Measurements from ENCODE around the gene GLCE. TPM values are rescaled to one million over a fixed set of nuclear protein-coding genes. Genes with fewer than 3 reads are reported as not detected.

GLCE gene
- total RNA-seq, 1 donor from 2014 or later: 23.8 TPM

- Histone ChIP-seq H3K27ac (peak overlapping the region; percentile 42), H3K36me3 (no peaks in the 10 kb centered on the region), H3K27me3 (no peaks in the 10 kb centered on the region), H3K4me3 (no peak overlapping the region), H3K4me1 (peaks cover 10% of the 10 kb centered on the region), H3K9me3 (no peaks in the 10 kb centered on the region)
- peak; percentile 87 for ATAC-seq
- intact Hi-C loops (cut with DNase I): no loop called here
- TF ChIP-seq CTCF (IDR thresholded peaks at IDR 0.05): no peak
- peak; percentile 81 for DNase-seq
These were observed 144.9 kb downstream of the GLCE start for GRCh38 chr15:69305204-69305931.

- H3K36me3 ChIP-seq: no peaks in the 10 kb centered on the region
- peaks cover 10% of the 10 kb centered on the region for H3K4me1 ChIP-seq
- DNase-seq (peak; percentile 32), ATAC-seq (no peak)
- intact Hi-C loops (cut with DNase I): no loop called here
- no peaks in the 10 kb centered on the region for H3K27me3 ChIP-seq
- no peaks in the 10 kb centered on the region for H3K9me3 ChIP-seq
- no peak overlapping the region for H3K4me3 ChIP-seq
- TF ChIP-seq CTCF (IDR thresholded peaks at IDR 0.05): no peak
- peak overlapping the region; percentile 42 for H3K27ac ChIP-seq
These were observed 145.6 kb downstream of the GLCE start for GRCh38 chr15:69305933-69306568.

- DNase-seq (peak; percentile 43), ATAC-seq (no peak)
- Histone ChIP-seq H3K27ac (no peak overlapping the region), H3K36me3 (no peaks in the 10 kb centered on the region), H3K27me3 (no peaks in the 10 kb centered on the region), H3K4me1 (peaks cover 8% of the 10 kb centered on the region), H3K9me3 (no peaks in the 10 kb centered on the region), H3K4me3 (no peak overlapping the region)
- TF ChIP-seq CTCF (IDR thresholded peaks at IDR 0.05): no peak
- intact Hi-C loops (cut with DNase I): no loop called here
These were observed 147.5 kb downstream of the GLCE start for GRCh38 chr15:69307939-69308338.

GRCh38 chr15:69308949-69309348 lies 148.5 kb downstream of the GLCE start:
- Histone ChIP-seq H3K36me3 (no peaks in the 10 kb centered on the region), H3K4me1 (peaks cover 14% of the 10 kb centered on the region), H3K27ac (no peak overlapping the region), H3K4me3 (no peak overlapping the region), H3K9me3 (no peaks in the 10 kb centered on the region), H3K27me3 (no peaks in the 10 kb centered on the region)
- ATAC-seq (no peak), DNase-seq (peak; percentile 41)
- intact Hi-C loops (cut with DNase I): no loop called here
- TF ChIP-seq CTCF (IDR thresholded peaks at IDR 0.05): no peak

- H3K4me3 ChIP-seq: no peak overlapping the region
- ATAC-seq (no peak), DNase-seq (peak; percentile 31)
- H3K27ac ChIP-seq: no peak overlapping the region
- no peaks in the 10 kb centered on the region for H3K9me3 ChIP-seq
- TF ChIP-seq CTCF (IDR thresholded peaks at IDR 0.05): no peak
- no peaks in the 10 kb centered on the region for H3K27me3 ChIP-seq
- H3K4me1 ChIP-seq: peaks cover 19% of the 10 kb centered on the region
- H3K36me3 ChIP-seq: no peaks in the 10 kb centered on the region
- intact Hi-C loops (cut with DNase I): no loop called here
These were observed 150.9 kb downstream of the GLCE start for GRCh38 chr15:69311319-69311721.
